KOPT-K1 (cell line): ENCODE measurements around the gene CYP2F1.
"Not testable (repeated sequence)": the region's sequence is repeated elsewhere in the genome, so short reads cannot be mapped to it uniquely, and the experiment has no call there.

Experiments used
- H3K27ac ChIP-seq: fragments of 200-600 bp; sonication (generic); 2 replicates; pipeline ENCODE4 v1.5.1; 2016; ENCODE audit warnings: antibody characterized with exemption, mild to moderate bottlenecking, low read depth, low read length; ENCODE audit not compliant: poor library complexity, severe bottlenecking
- H3K36me3 ChIP-seq: fragments of 200-600 bp; sonication (generic); 2 replicates; pipeline ENCODE4 v1.5.1; 2017; ENCODE audit warnings: antibody characterized with exemption, mild to moderate bottlenecking, low read length, moderate library complexity; ENCODE audit not compliant: insufficient read depth
- H3K9me3 ChIP-seq: fragments of 200-600 bp; sonication (generic); 2 replicates; pipeline ENCODE4 v1.5.1; 2017; ENCODE audit warnings: antibody characterized with exemption, low read length, mild to moderate bottlenecking; ENCODE audit not compliant: insufficient read depth, poor library complexity, severe bottlenecking

Gene CYP2F1

GRCh38 chr19:41144403-41144802, 30.2 kb downstream of the CYP2F1 start:
- no peaks in the 10 kb centered on the region for H3K9me3 ChIP-seq
- no peaks in the 10 kb centered on the region for H3K36me3 ChIP-seq
- H3K27ac ChIP-seq = no peak overlapping the region

GRCh38 chr19:41149831-41150230, 35.6 kb downstream of the CYP2F1 start:
- no peaks in the 10 kb centered on the region for H3K9me3 ChIP-seq
- H3K27ac ChIP-seq = no peak overlapping the region
- H3K36me3 ChIP-seq = no peaks in the 10 kb centered on the region

- H3K9me3 ChIP-seq, H3K36me3 ChIP-seq, H3K27ac ChIP-seq: not testable (repeated sequence)
Observed at GRCh38 chr19:41150986-41151385, 36.8 kb downstream of the CYP2F1 start.

- H3K36me3 ChIP-seq = no peaks in the 10 kb centered on the region
- H3K9me3 ChIP-seq = peaks cover 9% of the 10 kb centered on the region
- H3K27ac ChIP-seq = no peak overlapping the region
Observed at GRCh38 chr19:41154060-41154459, 39.8 kb downstream of the CYP2F1 start.

GRCh38 chr19:41156207-41156606, 42.0 kb downstream of the CYP2F1 start:
- Histone ChIP-seq H3K36me3 (no peaks in the 10 kb centered on the region), H3K27ac (no peak overlapping the region), H3K9me3 (peaks cover 9% of the 10 kb centered on the region)

- no peaks in the 10 kb centered on the region for H3K36me3 ChIP-seq
- H3K27ac ChIP-seq = no peak overlapping the region
- H3K9me3 ChIP-seq = peaks cover 9% of the 10 kb centered on the region
Observed at GRCh38 chr19:41159881-41160280, 45.6 kb downstream of the CYP2F1 start.

GRCh38 chr19:41161903-41162302, 47.7 kb downstream of the CYP2F1 start:
- Histone ChIP-seq H3K27ac (no peak overlapping the region), H3K36me3 (no peaks in the 10 kb centered on the region), H3K9me3 (no peaks in the 10 kb centered on the region)

GRCh38 chr19:41166944-41167804, 52.9 kb downstream of the CYP2F1 start:
- H3K27ac ChIP-seq = no peak overlapping the region
- no peaks in the 10 kb centered on the region for H3K9me3 ChIP-seq
- no peaks in the 10 kb centered on the region for H3K36me3 ChIP-seq

- Histone ChIP-seq H3K9me3 (no peaks in the 10 kb centered on the region), H3K27ac (no peak overlapping the region), H3K36me3 (no peaks in the 10 kb centered on the region)
Observed at GRCh38 chr19:41172297-41173164, 58.3 kb downstream of the CYP2F1 start.

- H3K9me3 ChIP-seq = no peaks in the 10 kb centered on the region
- H3K27ac ChIP-seq = no peak overlapping the region
- no peaks in the 10 kb centered on the region for H3K36me3 ChIP-seq
Observed at GRCh38 chr19:41174297-41174928, 60.2 kb downstream of the CYP2F1 start.

GRCh38 chr19:41175801-41176777, 61.9 kb downstream of the CYP2F1 start:
- no peaks in the 10 kb centered on the region for H3K36me3 ChIP-seq
- H3K9me3 ChIP-seq = no peaks in the 10 kb centered on the region
- no peak overlapping the region for H3K27ac ChIP-seq
